ENCODE results near the gene NCBP3. TPM values are rescaled to one million over a fixed set of nuclear protein-coding genes. Genes with fewer than 3 reads are reported as not detected.

The NCBP3 gene
- total RNA-seq, 1 donor from 2014 or later: 133 TPM

GRCh38 chr17:3877220-3877619 is 31.2 kb upstream of the NCBP3 start:
- Mint-ChIP-seq H3K36me3 (ENCODE audit: unreplicated experiment) (peaks cover 6% of the 10 kb centered on the region), H3K27ac (ENCODE audit: unreplicated experiment) (peak overlapping the region; percentile 53), H3K27me3 (ENCODE audit: unreplicated experiment) (peaks cover 13% of the 10 kb centered on the region), H3K4me3 (ENCODE audit: unreplicated experiment) (no peak overlapping the region), H3K4me1 (ENCODE audit: low read depth, unreplicated experiment) (peaks cover 42% of the 10 kb centered on the region), H3K9me3 (ENCODE audit: unreplicated experiment) (peaks cover 11% of the 10 kb centered on the region)
- TF ChIP-seq CTCF (IDR thresholded peaks at IDR 0.05; ENCODE audit: partially characterized antibody, unreplicated experiment): no peak
- no peak for DNase-seq

- Mint-ChIP-seq H3K9me3 (ENCODE audit: unreplicated experiment) (peaks cover 11% of the 10 kb centered on the region), H3K36me3 (ENCODE audit: unreplicated experiment) (peaks cover 6% of the 10 kb centered on the region), H3K27ac (ENCODE audit: unreplicated experiment) (no peak overlapping the region), H3K27me3 (ENCODE audit: unreplicated experiment) (peaks cover 13% of the 10 kb centered on the region), H3K4me1 (ENCODE audit: low read depth, unreplicated experiment) (peaks cover 29% of the 10 kb centered on the region), H3K4me3 (ENCODE audit: unreplicated experiment) (no peak overlapping the region)
- TF ChIP-seq CTCF (IDR thresholded peaks at IDR 0.05; ENCODE audit: partially characterized antibody, unreplicated experiment): no peak
- DNase-seq: no peak
Observed at GRCh38 chr17:3875317-3875716, 29.3 kb upstream of the NCBP3 start.

- DNase-seq: no peak
- peaks cover 2% of the 10 kb centered on the region for H3K9me3 Mint-ChIP-seq (ENCODE audit: unreplicated experiment)
- H3K27me3 Mint-ChIP-seq (ENCODE audit: unreplicated experiment): peaks cover 4% of the 10 kb centered on the region
- peaks cover 6% of the 10 kb centered on the region for H3K36me3 Mint-ChIP-seq (ENCODE audit: unreplicated experiment)
- peak overlapping the region; percentile 5 for H3K27ac Mint-ChIP-seq (ENCODE audit: unreplicated experiment)
- TF ChIP-seq CTCF (IDR thresholded peaks at IDR 0.05; ENCODE audit: partially characterized antibody, unreplicated experiment): no peak
- H3K4me1 Mint-ChIP-seq (ENCODE audit: low read depth, unreplicated experiment): peaks cover 15% of the 10 kb centered on the region
- peak overlapping the region; percentile 20 for H3K4me3 Mint-ChIP-seq (ENCODE audit: unreplicated experiment)
Observed at GRCh38 chr17:3873862-3874261, 27.8 kb upstream of the NCBP3 start.

- DNase-seq: no peak
- no peak overlapping the region for H3K4me3 Mint-ChIP-seq (ENCODE audit: unreplicated experiment)
- peaks cover 2% of the 10 kb centered on the region for H3K27me3 Mint-ChIP-seq (ENCODE audit: unreplicated experiment)
- peaks cover 5% of the 10 kb centered on the region for H3K9me3 Mint-ChIP-seq (ENCODE audit: unreplicated experiment)
- H3K4me1 Mint-ChIP-seq (ENCODE audit: low read depth, unreplicated experiment): peaks cover 16% of the 10 kb centered on the region
- H3K27ac Mint-ChIP-seq (ENCODE audit: unreplicated experiment): peak overlapping the region; percentile 48
- peaks cover 6% of the 10 kb centered on the region for H3K36me3 Mint-ChIP-seq (ENCODE audit: unreplicated experiment)
- no peak for TF ChIP-seq CTCF (IDR thresholded peaks at IDR 0.05; ENCODE audit: partially characterized antibody, unreplicated experiment)
Observed at GRCh38 chr17:3870871-3871306, 24.8 kb upstream of the NCBP3 start.

GRCh38 chr17:3867606-3868005 is 21.6 kb upstream of the NCBP3 start:
- TF ChIP-seq CTCF (IDR thresholded peaks at IDR 0.05; ENCODE audit: partially characterized antibody, unreplicated experiment): no peak
- Mint-ChIP-seq H3K4me3 (ENCODE audit: unreplicated experiment) (no peak overlapping the region), H3K36me3 (ENCODE audit: unreplicated experiment) (no peaks in the 10 kb centered on the region), H3K4me1 (ENCODE audit: low read depth, unreplicated experiment) (peaks cover 12% of the 10 kb centered on the region), H3K27ac (ENCODE audit: unreplicated experiment) (peak overlapping the region; percentile 59), H3K27me3 (ENCODE audit: unreplicated experiment) (peaks cover 2% of the 10 kb centered on the region), H3K9me3 (ENCODE audit: unreplicated experiment) (peaks cover 5% of the 10 kb centered on the region)
- DNase-seq: no peak

Measured in glutamatergic neuron (in vitro differentiated cells).